GM23338 (cell line): ENCODE results near the gene PCSK2.

Source experiments
- CREB1 ChIP-seq: fragments of 250-450 bp; sonication (Bioruptor Pico); IDR thresholded peaks from 2 replicates; pipeline ENCODE4 v1.5.0; 2020; ENCODE audit warnings: low read depth, mild to moderate bottlenecking, moderate library complexity
- CTCF ChIP-seq, 2 experiments: fragments of 200-600 bp in 1 of 2; sonication (generic) in 1 of 2; conservative IDR thresholded peaks; 2 replicates each; pipeline versions ENCODE4 v1.5.1 to v1.6.1; 2016 to 2017; ENCODE audit warnings: antibody characterized with exemption in 2 of 2, low read depth in 2 of 2, mild to moderate bottlenecking in 2 of 2, moderate library complexity in 1 of 2
- EZH2 ChIP-seq: fragments of 200-600 bp; sonication (generic); IDR thresholded peaks from one replicate; pipeline ENCODE4 v1.8.0; 2017; ENCODE audit warnings: antibody characterized with exemption, mild to moderate bottlenecking, low read depth; ENCODE audit not compliant: unreplicated experiment
- EZH2phosphoT487 ChIP-seq: fragments of 200-600 bp; sonication (generic); IDR thresholded peaks from one replicate; pipeline ENCODE4 v1.8.1; 2018; ENCODE audit warnings: antibody characterized with exemption; ENCODE audit not compliant: unreplicated experiment
- JUNB ChIP-seq: IDR thresholded peaks from one replicate; pipeline ENCODE4 v1.6.1; 2016; ENCODE audit warnings: antibody characterized with exemption; ENCODE audit not compliant: unreplicated experiment
- POLR2AphosphoS5 ChIP-seq: IDR thresholded peaks from 2 replicates; pipeline ENCODE4 v1.6.1; 2016; ENCODE audit warnings: antibody characterized with exemption, low read depth
- REST ChIP-seq: IDR thresholded peaks from one replicate; pipeline ENCODE4 v1.6.1; 2018; ENCODE audit warnings: antibody characterized with exemption; ENCODE audit not compliant: unreplicated experiment
- ZNF331 ChIP-seq: fragments of 250-450 bp; sonication (Bioruptor Pico); IDR thresholded peaks from 2 replicates; pipeline ENCODE4 v1.5.0; 2020; ENCODE audit warnings: low read depth, mild to moderate bottlenecking, moderate library complexity
- ZNF462 ChIP-seq: fragments of 250-450 bp; sonication (Bioruptor Pico); IDR thresholded peaks from 2 replicates; pipeline ENCODE4 v1.5.0; 2020; ENCODE audit warnings: mild to moderate bottlenecking, moderate library complexity
- TF ChIP-seq, protein P1 (sequence below): IDR thresholded peaks from 2 replicates; pipeline ENCODE4 v1.6.1; 2016; ENCODE audit warnings: antibody characterized with exemption

DNA sequence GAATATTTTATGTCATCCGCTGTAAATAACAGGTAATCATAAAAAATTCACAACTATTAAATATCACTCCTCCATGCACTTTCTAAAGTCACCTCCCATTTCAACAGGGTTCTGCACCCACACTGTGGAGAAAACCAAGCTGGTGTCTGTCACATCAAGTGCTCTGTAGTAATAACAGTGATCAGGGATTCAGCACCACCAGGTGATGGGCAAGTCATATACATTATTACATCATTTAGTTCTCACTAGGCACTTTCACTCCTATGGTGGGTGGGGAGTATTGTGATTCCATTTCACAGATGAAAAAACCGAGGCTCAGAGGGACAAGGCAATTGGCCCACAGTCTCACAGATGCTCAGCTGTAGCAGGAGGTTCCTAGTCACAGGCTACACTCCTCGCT, 295.7 kb downstream of the PCSK2 start:
- TF ChIP-seq CTCF (conservative IDR thresholded peaks at IDR 0.05; ENCODE audit: low read depth in 2 of 2) (no peak), POLR2AphosphoS5 (no peak), EZH2 (no peak), JUNB (no peak), ZNF462 (CRISPR knock-in tag) (no peak), CREB1 (CRISPR knock-in tag) (no peak), EZH2phosphoT487 (no peak), REST (no peak), ZNF331 (CRISPR knock-in tag) (no peak)
- TF ChIP-seq, protein P1, sequence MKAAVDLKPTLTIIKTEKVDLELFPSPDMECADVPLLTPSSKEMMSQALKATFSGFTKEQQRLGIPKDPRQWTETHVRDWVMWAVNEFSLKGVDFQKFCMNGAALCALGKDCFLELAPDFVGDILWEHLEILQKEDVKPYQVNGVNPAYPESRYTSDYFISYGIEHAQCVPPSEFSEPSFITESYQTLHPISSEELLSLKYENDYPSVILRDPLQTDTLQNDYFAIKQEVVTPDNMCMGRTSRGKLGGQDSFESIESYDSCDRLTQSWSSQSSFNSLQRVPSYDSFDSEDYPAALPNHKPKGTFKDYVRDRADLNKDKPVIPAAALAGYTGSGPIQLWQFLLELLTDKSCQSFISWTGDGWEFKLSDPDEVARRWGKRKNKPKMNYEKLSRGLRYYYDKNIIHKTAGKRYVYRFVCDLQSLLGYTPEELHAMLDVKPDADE: no peak
